Activated naive CD4-positive, alpha-beta T cell treated with Interleukin-2 at 50 U/mL for 16 hours (primary cell): ENCODE measurements around the gene SLC6A1.

Experiments used
- DNase-seq: peaks from one replicate; pipeline ENCODE4 v3.0.0-alpha.2; 2020

The SLC6A1 gene

DNA sequence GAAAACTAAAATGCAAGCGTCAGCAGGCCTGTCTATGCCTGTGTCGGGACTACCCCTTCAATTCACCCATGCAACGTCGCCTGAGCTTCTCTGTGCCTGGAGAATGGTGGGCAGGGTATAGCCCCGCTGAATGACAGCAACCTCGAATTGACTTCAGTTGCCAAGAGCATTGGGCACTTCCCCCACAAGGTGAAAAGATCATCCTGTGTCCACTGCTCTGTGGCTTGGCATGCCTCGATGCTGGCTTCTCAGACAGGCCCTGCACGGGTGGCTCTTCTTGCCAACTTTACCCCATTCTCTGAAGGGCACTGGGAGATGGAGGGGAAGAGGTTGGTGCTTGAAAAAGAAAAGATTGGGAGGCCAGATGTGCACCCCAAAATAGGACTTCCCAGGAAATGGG lies 3.3 kb downstream of the SLC6A1 start:
- no peak for DNase-seq

DNA sequence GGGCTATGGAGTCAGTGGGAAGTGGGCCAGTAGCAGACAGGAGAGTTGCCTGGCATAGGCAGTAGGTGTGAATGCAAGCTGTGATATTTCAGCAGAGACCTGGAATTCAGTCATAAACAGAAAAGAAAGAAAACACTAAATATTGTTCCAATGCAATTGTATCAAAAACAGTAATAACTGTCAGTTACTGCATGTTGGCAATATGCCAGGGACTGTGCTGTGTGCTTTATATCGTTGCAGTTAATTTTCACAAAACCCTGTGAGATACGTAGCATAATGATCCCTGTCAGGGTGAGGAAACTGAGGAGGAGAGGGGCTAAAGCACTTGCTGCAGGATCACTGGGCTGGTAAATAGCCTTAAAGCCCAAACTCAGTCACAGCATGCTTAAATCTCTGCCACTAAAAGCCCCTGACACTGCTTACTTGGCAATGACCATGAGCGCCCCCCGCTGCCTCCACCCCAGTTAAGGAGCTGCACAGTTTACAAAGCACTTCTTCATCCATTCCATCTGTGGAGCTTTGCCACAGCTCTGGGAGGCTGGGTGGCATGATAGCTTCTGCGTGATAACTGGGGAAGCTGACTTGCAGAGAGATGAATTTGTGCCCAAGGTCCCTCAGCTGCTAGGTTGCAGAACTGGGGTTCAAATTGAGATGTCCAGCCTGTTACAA lies 3.9 kb downstream of the SLC6A1 start:
- DNase-seq: no peak

DNA sequence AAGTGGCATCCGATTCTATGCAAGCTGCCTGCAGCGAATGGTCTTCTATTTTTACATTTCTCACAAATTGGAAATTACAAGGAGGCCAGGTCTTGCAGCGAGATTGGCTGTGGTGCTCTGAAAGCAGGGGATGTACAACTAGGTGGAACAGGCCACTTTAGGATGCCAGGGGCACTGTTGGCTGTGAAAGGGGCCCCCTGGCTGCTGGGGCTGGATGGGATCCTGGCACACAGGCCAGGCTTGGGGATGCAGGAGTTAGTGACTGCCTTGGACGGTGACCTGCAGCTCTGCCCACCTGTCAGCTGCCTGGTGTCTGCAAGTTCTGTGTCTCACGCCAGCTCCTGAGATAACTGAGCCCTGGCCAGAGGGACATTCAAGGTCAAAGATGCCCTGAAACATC lies 4.6 kb downstream of the SLC6A1 start:
- no peak for DNase-seq

DNA sequence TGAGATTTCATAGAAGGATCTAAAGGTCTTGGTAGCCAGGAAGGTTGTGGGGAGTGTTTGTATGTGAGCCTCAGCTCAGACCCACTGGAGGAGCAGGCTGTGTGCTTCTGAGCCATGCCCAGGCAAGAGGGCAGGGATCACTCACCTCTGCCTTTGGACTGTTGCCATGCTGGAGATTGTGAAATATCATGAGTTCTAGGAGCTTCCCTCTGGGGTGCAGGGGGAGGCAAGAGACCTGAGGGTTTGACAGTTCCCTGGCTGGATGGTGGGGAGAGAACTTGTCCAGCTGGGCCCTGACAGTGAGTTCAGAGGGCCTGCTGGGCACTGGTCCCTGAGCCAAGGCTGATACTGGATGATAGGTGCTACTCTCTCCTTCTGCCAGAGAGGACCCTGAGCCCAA lies 6.0 kb downstream of the SLC6A1 start:
- no peak for DNase-seq

DNA sequence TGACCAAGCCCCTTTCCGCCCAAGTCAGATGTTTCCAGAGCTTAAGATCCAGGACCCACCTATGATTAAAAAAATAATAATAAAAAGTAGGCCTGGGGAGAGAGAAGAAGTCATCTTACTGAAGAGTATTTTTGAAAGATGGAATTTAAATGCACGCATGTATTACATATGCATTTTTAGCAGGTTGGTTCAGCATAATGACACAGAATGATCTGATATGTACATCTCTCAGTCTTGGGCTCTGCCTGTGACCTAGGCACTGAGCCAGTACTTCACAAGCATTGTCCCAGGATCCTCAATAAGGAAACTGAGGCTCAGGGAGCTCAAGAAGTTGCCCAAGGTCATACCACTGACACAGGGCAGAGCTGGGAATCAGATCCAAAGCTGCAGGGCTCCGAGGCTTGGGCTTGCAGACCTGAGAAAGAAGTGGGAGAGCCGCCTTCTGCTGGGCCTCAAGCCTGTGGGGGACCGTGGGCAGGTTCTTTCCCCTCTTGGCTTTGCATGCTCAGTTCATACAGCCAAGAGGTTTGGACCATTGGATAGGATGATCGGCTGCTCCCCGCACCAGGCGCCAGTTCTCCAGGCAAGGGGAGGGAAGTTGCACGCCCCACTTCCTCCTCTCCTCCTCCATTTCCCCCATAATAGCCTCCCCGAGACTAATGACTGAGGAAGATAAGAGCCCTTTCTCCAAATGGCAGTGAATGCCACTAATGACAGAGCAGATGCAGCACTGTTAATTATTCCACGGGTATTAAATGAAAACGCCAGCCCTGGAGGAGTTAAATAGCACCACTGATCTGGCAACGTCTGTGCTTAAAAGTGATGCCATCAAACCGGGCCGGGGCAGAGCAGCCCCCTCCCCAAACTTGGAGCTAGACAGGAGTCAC lies 6.9 kb downstream of the SLC6A1 start:
- no peak for DNase-seq

DNA sequence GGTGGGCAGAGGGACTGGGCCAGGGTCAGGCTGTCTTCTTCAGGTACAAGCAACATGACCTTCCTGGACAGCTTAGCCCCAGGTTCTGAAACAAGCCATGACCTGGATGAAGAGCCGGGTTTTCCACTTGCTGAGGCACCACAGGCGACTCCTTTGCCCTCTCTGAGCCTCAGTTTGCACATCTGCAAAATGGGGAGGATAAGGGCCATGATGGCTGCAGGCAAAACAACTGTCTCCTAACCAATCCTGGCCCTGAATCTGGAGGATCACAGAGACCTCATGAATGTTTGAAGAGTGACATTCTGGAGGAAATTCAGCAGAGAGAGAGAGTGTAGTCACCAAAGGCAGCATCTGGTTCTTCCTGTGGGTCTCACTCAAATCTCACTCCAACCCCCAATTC lies 8.0 kb downstream of the SLC6A1 start:
- no peak for DNase-seq

DNA sequence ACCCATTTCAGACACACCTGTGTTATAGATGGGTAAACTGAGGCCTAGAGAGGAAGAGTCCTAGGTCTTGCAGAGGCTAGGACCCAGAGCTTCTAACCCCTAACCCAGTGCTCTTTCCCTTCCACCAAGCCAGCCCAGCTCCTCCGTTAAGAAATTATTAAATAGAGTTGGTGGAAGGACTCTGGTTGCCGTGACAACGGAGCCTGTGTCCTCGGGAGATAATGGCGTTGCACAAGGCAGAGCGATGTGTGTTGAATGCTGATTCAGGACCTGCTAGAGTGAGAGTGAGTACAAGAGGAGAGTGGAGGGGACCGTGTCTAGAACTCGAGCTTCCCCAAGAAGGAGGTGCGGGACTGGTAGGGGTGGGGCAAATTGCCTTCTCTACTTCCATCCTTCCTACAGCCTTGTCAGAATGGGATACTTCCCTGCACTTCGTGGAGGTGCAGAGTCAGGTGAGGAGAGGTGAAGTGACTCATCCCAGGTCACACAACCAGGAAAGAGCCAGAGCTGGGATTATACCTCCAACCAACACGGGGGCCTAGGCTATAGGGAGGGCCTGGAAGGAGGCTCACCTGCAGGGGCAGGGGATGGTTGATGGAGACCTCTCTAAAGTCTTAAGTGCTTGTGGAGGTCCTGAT lies 8.6 kb downstream of the SLC6A1 start:
- DNase-seq: no peak

DNA sequence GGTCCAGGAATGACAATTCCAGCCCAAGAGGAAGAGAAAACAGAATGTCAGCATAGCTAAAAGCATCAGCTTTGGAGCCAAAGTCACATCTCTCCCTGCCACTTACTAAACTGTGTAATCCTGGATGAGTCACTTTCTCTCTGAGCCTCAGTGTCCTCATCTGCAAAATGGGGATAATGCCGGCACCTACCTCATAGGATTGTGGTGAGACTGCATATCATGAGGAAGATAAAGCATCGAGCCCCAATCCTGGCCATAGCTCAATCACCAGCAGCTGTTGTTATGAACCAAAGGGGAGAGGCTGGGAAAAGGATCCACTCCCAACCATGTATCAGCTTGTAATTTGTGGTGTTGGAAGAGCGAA lies 9.1 kb downstream of the SLC6A1 start:
- DNase-seq: no peak

DNA sequence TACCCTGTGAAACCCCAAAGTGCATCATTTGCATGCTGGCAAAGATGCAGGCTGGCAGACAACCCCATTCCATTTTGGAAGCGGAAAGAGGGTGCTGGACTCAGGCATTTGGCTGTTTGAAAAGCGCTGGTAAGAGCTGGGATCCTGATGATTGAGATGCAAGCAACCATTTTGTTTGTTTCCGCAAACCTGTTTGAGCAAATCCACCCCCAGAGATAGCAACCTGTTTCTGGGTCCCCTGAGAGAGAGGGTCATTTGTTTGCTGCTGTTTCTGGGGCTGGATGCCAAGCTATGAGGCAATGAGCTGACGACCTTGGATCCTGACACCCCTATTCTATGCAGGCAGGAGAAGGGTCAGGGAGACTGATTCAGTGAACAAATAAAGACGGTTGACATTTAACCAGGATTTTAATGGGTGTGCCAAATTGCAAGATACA lies 9.8 kb downstream of the SLC6A1 start:
- no peak for DNase-seq

DNA sequence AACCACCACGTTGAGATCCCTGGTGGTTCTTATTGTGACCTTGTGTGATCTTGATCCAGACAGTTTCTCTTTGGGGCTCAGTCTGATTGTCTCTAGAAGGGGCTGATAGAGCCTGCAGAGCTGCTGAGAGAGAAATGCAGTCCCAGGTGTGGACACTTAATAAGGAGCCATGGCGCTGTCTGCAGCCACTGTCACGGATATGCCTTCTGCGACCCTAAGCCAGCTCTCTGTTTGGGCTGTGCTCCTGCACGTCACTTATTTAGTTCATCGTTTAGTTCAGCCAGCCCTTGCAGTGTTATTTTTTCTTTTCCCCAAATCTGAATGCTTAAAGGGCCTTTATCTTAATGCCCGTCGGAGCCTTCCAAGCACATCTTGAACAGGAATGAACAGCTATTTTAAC lies 12.0 kb downstream of the SLC6A1 start:
- no peak for DNase-seq

DNA sequence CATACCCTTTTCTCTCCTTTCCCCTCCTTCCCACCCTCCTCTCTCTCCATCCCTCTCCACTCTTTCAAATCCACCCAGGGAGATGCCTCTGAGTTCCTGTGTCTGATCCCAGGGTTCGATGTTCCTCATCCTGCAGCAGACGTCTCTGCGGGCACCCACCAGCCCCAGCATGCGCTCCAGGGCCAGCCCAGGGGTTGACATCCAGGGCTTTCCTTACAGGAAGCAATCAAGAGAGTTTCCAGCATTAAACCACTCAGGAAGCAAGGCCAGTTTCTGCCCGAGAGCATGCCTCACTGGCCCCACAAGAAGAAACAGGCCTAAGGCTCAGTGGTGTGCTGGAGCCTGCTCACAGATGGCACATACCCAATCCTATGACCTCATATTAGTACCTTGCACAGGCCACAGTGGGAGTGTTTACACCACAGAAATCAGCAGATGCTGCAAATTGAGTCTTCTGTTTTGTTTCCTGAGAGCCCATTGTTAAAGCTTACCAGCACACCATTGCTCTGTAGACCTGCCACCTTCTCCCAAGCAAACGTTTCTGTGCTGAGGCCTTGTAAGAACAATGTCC lies 13.2 kb downstream of the SLC6A1 start:
- no peak for DNase-seq

DNA sequence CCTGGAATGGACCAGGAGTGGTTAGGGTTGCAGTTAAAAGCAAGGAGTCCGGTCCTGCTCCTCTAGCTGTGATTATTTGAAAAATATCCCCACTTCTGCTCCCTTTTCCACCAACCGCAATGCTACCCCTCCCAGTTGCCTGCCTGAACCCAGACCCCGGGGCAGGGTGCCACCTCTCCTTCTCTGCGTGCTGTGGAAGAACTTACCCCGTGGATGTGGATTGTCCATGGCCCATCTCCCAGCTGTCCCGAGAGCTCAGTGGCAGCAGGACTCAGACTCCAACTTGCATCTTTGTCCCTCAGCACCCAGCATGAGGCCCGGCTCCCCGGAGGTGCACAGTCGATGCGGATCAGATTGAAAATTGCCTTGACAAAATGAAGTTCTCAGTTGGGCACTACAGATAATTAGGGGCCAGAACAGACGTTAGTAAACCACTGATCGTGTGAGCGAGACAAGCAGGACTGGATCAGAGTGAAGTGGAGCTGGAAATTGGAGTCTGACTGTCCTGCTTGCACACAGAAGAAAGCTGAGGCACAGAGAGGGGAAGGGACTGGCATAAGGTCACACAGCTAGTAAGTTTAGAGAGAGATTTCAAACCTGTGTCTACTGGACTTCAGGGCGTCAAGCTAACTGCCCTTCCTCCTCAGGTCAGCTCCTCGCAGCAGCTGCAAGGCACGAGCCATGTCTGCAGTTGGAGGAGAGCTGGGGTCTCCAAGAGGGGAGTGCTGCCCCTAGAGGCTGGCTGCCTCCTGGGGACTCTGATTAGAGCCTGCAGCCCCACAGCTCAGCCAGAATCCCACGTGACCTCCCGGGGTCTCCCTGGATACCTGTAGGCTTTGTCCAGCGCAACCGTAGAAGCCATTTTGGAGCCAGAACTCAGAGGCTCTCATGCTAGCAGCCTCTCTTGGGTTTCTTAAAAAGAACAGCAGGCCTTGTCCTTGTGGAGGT lies 14.7 kb downstream of the SLC6A1 start:
- DNase-seq: no peak

DNA sequence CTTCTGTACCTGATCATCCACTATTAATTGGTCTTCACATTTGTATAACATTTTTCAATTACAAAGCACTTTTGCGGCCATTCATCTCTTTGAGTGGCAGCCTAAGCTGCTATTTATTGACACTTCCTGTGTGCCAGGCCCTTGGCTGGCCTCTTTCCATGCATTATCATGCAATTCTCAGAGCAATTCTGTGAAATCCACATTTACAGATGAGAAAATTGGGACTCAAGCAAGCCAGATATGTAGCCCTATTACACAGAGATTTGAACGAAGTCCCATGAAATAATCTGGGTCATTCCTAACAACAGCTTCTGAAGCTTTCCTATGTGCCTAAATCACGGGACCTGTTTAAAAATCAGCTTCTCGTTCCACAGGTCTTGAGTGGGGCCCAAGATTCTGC lies 17.4 kb downstream of the SLC6A1 start:
- no peak for DNase-seq

DNA sequence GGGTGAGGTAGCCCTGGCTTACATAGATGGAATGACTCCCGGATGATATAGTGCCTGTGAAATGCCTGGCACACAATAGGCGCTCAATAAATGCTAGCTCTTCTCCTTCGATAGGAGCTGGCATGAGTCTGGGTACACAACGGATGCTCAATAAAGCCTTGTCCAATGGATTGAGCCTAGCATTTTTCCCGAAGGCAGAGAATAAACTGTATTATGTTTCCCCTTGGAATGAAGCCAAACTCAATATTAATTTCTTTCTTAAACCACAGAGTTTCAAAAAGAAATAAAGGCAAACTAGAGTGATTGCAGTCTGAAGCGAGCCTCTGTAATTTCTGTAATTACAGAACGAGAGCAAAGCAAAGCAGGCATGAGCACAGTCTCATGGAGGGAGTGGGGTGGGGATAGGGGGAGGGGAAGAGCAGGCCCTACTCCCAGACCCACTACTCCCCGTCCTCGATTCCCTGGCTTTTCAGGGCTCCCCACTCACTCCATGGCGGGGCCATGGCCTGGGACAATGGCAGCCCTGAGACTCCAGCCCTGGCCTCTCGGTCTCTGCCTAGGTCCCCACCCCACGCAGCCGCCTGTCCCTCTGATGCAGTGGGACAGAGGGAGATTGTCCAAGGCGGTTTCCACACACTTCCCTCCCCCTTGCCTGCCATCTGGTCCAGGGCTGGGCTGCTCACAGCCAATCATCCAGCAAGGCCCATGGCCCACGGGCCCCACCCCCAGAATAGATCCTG lies 18.0 kb downstream of the SLC6A1 start:
- no peak for DNase-seq

DNA sequence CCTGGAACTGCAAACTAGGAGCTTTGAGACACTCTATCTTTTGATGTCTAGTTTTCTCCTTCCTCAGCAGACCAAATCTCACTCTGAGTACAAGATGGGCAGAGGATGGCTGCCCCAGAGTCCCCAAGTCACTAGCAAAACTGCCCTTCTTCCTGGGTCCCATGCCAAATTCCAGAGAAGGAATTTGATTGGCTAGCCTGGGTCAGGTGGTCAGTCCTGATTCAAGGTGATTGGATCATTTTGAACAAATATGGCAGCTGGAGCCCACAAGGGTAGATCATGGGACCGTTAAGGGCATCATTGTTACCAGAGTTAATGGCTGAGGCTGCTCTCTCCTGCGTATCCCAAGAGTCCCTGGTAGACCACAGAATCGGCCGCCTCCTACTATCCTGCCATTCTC lies 21.7 kb downstream of the SLC6A1 start:
- DNase-seq: no peak

DNA sequence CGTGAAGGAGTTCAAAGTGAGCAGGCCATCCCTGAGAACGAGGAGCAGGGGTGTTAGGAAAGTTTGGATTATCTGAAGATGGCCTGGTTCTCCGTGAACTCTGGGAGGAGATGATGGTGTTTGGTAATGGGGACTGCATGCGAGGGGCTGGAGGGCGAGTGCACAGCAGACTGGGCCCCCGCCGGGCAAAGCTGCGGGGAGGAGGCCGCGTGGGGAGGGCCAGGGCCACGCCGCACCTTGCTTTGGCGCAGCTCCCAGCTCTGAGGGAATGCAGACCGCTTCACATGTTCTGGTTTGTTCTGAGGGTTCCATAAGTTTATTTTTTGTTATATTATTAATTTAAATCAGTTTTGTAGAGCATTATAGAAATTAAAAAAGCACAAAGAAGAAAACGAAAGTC lies 22.2 kb downstream of the SLC6A1 start:
- DNase-seq: no peak

DNA sequence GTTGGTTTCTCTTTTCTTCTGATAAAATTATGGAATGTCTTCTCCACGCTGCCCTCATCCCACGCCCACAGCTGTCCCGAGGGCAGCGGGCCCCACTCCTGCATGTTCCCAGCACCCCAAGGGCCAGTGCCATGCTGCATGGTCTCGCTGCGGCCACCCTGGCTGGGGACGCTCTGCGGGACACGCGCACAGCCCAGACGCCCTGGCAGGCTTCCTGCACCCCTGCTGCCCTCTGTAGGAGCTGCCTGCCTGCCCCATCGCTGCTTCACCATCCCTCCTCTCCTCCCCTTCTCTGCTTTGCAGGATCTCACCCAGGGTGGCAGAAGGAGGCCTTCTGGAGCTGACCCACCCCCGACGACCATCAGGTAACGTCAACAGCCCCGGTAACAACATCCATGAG lies 22.8 kb downstream of the SLC6A1 start:
- no peak for DNase-seq

DNA sequence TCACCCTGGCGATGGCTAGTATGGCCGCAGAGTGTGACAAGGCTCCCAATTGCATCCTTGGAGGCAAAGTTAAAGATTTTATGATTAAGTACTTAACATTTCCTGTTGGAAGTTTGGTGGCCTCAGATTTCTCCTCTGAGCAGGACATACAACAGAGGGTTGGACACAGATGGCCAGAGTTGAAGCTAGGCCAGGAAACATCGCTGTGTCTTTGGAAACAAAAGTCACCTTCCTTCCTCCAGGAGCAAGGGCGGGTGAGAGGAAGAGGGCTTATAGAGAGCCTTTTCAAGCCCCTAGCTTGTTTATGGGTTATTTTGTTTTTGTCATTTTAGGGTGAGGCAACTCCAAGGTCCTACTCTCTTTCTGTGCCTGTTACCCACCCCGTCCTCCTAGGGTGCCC lies 24.2 kb downstream of the SLC6A1 start:
- no peak for DNase-seq

DNA sequence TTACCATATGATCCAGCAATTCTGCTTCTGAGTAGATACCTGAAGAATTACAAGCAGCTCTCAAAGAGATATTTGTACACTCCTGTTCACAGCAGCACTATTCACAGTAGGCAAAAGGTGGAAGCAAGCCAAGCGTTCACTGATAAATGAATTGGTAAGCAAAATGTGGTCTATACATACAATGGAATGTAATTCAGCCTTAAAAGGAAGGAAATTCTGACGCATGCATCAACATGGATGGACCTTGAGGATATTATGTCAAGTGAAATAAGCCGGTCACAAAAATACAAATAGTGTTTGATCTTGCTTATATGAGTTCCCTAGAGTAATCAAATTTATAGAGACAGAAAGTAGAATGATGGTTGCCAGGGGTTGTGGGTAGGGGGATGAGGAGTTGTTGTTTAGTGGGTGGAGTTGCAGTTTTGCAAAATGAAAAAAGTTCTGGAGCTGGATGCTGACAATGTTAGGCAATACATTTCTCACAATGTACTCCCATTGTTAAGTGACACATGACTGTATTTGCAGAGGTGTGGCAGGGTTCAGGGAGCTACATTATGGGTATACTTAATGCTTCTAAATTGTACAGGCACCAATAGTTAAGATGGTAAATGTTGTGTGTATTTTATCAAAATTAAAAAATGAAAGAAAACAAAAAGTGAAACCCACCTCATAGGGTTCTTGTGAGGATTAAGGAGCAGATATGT lies 26.7 kb downstream of the SLC6A1 start:
- no peak for DNase-seq

DNA sequence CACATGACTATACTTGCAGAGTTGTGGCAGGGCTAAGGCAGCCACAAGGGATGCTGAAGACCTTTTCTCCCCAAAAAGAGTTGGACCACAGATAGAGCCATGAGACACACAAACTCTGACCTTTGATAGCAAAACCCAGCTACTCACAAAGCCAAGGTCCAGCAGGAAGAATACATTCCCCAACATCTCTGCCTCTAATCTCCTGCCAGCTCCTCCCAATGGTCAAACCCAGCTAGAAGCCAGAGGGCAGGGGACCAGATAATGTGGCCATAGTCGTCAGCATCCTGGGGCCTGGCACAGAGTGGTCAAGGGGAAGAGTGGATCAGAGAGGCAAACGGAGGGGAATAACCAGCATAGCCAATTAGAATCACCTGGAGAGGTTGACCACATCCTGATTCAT lies 28.2 kb downstream of the SLC6A1 start:
- DNase-seq: no peak

DNA sequence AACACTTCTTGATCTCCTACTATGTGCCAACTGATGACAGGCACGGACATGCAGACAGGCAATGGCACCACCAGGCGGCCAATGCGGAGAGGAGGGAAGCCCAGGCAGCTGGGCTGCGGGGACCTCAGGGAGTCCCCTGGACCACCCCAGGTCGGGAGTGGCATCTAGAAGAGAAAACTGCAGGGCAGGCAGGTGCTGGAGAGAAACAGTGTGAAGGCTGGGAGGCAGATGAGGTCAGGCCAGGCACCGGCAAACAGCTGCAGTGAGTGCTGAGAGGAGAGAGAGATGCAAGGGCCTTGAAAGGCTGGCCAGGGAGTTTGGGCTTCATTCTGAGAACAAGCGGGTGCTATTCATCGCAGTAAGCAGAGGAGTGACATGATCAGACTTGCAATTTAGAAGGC lies 29.1 kb downstream of the SLC6A1 start:
- DNase-seq: no peak
